ENCODE results near the gene MDC1.
A peak's percentile ranks its signal among the peaks of the same experiment; 100 is the strongest.
"Not testable (repeated sequence)": the region's sequence is repeated elsewhere in the genome, so short reads cannot be mapped to it uniquely, and the experiment has no call there.

MDC1 gene, protein sequence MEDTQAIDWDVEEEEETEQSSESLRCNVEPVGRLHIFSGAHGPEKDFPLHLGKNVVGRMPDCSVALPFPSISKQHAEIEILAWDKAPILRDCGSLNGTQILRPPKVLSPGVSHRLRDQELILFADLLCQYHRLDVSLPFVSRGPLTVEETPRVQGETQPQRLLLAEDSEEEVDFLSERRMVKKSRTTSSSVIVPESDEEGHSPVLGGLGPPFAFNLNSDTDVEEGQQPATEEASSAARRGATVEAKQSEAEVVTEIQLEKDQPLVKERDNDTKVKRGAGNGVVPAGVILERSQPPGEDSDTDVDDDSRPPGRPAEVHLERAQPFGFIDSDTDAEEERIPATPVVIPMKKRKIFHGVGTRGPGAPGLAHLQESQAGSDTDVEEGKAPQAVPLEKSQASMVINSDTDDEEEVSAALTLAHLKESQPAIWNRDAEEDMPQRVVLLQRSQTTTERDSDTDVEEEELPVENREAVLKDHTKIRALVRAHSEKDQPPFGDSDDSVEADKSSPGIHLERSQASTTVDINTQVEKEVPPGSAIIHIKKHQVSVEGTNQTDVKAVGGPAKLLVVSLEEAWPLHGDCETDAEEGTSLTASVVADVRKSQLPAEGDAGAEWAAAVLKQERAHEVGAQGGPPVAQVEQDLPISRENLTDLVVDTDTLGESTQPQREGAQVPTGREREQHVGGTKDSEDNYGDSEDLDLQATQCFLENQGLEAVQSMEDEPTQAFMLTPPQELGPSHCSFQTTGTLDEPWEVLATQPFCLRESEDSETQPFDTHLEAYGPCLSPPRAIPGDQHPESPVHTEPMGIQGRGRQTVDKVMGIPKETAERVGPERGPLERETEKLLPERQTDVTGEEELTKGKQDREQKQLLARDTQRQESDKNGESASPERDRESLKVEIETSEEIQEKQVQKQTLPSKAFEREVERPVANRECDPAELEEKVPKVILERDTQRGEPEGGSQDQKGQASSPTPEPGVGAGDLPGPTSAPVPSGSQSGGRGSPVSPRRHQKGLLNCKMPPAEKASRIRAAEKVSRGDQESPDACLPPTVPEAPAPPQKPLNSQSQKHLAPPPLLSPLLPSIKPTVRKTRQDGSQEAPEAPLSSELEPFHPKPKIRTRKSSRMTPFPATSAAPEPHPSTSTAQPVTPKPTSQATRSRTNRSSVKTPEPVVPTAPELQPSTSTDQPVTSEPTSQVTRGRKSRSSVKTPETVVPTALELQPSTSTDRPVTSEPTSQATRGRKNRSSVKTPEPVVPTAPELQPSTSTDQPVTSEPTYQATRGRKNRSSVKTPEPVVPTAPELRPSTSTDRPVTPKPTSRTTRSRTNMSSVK (N-terminal part only)

DNA sequence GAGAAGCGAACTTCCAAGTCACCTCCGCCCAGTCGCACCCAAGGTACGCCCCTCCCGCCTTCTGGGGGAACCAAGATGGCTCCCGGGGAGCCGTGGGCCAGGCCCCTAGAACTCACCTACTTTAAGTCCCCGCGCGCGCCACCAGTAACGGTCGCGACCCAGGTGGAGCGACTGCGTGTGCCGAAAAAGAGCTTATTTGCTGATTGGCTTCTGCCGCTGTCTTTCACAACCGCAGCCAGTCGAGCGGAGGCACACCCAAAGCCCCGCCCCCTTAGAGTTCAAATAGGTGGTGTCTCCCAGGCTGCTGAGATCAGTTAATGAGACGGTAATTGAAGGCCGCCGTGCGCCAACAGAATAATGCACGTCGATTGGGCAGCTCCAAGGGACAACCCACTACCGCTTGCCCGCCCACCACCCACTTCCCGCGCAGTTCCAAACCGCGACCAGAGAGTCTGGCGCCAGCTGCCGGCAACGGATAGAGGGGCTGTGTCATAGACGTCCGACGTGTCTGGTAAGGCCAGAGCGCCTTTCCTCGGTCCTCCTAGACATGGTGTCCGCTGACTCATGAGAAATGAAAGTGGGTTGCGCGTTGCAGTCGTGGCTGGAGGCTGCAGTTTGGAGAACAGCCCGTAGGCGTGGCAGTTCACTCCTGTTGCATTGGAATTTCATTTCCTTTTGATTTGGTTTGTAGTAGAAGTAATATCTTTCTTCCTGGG is at the start of gene MDC1:
Gene MDC1 (minus strand): TSS at position 153 of the 716 bp plus-strand sequence. CDS start 2,106 bp downstream, outside the sequence.
- DNase-seq (ENCODE audit: low read depth) = peak; percentile 100

DNA sequence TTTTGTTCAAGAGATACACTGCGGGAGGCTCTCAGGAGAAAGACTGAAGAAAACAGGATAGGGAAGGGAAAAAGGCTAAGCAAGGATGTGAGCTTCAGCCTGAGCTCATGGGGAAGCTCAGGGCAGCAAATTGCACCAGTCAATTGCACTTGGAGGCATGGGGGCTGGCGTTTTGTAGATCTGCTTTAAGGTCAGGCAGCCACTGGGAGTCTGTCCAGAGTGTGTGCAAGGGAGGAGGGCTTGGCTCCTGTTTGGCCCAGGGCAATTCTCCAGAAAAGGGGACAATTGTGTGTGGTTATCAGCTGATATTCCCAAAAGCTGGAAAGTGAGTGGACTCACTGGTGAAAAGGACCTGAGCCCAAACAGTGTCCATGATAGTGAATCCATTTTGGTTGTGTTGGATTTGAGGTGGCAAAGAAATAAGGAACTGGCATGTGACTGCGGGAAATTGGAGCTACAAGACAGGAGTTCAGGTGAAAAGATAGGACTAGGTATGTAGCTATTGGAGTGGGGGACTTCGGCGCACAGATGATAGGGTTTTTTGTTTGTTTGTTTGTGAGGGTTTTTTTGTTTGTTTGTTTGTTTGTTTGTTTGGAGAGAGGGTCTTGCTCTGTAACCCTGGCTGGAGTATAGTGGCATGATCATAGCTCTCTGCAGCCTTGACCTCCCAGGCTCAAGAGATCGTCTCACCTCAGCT is 49.5 kb upstream of the MDC1 start:
- DNase-seq (ENCODE audit: low read depth) = no peak

DNA sequence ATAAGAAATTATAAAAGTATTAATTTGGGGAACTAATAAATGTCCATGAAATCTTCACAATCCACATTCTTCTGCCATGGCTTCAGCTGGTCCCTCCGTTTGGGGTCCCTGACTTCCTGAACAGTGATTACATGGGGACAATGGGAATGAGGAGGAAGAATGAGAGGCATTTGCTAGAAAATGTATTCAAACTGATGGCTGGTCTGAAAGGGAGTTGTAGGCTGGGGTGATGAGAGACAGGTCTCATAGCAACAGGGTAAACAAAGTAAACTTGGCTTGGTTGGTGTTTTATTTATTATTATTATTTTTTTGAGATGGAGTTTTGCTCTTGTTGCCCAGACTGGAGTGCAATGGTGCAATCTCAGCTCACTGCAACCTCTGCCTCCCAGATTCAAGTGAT is 48.4 kb upstream of the MDC1 start:
- DNase-seq (ENCODE audit: low read depth) = peak; percentile 57

DNA sequence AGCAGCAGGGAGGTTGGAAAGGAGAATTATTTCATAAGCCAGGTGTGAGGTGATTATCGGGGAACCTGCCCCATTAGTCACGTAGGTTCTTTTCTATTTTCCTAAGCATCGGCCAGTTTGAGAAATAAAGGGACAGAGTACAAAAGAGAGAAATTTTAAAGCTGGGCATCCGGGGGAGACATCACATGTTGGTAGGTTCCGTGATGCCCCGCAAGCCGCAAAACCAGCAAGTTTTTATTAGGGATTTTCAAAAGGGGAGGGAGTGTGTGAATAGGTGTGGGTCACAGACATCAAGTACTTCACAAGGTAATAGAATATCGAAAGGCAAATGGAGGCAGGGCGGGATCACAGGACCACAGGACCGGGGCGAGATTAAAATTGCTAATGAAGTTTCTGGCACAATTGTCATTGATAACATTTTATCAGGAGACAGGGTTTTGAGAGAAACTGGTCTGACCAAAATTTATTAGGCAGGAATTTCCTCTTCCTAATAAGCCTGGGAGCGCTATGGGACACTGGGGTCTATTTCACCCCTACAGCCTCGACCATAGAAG is 47.5 kb upstream of the MDC1 start:
- not testable (repeated sequence) for DNase-seq (ENCODE audit: low read depth)

DNA sequence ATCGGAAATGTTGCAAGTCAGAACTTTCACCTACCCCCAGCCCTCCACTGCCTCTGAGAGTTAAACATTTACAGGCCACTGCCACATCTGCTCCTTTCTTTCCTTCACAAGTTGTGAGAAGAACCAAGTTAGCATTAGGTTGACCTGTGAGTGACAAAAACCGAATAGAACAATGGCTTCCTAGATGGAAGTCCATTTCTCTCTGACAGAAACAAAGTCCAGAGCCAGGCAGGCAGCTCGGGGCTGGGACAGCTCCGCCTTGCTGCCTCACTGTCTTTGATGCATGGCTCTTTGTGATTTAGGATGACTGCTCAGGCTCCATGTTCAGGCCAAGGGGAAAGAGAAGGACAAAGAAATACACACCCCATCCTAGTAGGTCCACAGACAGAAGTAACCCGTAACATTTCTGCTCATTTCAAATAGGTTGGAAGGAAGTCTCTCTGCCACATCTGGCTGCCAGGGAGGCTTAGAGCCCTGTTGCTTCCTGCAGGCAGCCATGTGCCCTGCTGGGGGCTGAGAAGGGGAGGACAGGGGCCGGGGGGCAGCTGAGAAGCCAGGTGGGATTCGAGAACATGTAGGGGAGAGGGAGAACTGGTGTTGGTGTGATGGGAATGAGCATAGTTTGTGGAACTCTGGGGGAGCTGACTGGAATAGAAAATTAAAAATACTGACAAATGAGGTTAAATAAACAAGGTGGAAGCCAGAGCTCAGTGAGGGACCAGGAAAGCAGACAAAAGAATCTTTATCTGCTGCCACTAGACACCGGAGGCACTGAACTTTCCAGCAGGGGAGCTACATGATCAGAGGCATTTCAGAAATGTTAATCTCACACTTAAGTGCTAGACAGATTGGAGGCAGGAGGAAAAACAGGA is 46.8 kb upstream of the MDC1 start:
- DNase-seq (ENCODE audit: low read depth) = peak; percentile 77

DNA sequence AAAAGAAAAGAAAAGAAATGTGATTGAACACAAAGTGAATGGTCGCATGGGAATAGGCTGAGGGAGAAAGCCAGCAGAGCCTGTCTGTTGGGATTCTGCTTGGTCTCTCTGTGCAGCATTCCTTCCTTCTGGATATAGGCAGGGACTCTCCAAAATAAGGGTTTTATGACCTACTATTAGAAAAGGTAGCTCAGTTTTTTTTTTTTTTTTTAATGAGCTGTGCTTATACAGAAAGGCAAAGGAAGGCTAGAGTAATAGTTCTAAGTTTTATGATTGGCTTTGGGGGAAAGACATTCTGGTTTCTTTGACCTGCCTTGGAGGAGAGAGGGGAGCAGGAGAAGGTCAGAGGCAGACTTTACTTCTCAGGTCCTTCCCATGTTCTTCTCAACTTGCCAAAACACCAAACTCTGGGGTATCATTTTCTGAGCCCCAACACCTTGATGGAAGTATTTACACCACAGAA is 46.1 kb upstream of the MDC1 start:
- DNase-seq (ENCODE audit: low read depth) = no peak

DNA sequence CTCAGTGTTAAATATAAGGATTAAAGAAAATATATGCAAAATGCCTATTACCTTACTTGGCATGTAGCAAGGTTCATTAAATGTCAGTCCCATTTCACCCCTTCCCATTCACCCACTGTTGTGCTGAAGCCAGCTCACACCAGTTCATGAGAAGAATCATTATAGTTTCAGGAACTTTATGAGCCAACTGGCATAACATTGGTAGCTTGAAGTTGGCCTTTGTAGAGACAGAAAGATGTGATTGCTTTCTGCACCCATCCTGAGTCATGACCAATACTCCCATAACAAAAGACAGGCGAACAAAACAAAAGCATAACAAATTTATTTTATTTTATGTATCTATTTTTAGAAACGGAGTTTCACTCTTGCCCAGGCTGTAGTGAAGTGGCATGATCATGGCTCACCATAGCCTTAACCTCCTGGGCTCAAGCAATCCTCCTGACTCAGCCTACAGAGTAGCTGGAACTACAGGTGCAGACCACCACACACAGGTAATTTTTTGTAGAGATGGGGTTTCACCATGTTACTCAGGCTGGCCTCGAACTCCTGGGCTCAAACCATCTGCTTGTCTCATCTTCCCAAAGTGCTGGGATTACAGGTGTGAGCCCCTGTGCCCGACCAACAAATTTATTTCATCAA is 44.8 kb upstream of the MDC1 start:
- no peak for DNase-seq (ENCODE audit: low read depth)

DNA sequence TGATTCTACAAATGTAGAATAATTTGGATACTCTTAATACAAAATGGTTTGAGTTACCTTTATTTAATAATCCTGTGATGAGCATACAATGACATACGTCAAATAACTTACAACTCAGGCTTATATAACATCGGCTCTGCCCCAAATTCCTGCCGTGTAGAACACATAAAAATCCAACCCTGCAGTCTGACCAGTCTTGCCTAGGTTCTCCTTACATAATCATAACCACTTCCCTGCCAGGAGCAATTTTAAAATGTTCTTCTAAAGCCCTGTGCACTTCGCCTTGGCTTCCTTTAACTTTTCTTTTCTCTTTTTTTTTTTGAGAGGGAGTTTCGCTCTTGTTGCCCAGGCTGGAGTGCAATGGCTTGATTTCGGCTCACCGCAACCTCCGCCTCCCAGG is 43.5 kb upstream of the MDC1 start:
- no peak for DNase-seq (ENCODE audit: low read depth)

DNA sequence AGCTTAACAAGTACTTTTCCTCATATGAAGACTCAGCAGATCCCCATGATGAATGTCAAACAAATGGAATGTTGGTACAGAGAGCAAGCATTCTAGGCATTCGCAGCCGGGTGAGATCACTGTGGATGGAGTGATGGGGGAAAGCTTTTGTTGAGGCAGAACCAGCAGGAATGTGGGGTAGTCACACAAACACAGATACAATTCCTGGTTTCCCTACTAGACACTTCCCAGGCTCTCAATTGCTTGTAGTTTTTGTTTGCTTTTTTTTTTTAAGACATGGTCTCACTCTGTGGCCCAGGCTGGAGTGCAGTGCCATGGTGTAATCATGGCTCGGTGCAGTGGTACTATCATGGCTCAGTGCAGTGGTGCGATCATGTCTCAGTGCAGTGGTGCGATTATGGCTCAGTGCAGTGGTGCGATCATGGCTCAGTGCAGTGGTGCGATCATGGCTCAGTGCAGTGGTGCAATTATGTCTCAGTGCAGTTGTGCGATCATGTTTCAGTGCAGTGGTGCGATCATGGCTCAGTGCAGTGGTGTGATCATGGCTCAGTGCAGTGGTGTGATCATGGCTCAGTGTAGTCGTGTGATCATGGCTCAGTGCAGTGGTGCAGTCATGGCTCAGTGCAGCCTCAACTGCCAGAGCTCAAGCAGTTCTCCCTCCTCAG is 42.6 kb upstream of the MDC1 start:
- DNase-seq (ENCODE audit: low read depth) = peak; percentile 99

DNA sequence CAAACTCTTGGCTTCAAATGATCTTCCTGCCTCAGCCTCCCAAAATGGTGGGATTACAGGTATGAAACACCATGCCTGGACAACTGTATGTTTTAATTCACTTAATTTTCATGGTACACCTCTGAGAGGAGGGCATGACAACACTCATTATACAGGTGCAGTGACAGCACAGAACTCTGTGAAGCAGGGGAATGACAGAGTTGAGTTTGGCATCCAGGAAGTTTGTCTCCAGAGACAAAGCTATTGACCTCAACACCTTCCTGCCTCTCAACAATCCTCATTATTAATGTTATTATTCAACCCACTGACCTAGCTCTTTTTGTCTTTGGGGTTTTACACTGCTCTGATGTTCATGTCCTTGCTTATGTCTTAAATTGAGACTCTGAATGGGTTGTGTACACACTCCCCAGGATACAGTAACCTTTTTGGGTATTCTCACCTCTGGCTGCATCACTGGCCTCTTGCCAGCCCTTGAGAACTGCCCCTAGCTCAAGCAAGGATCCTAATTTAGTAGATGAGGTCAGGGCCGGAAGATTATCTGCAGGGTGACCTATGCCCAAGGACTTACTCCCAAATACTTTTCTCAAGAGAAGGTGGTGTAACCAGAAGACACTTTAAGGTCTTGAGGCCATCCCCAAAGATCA is 40.3 kb upstream of the MDC1 start:
- DNase-seq (ENCODE audit: low read depth) = no peak

DNA sequence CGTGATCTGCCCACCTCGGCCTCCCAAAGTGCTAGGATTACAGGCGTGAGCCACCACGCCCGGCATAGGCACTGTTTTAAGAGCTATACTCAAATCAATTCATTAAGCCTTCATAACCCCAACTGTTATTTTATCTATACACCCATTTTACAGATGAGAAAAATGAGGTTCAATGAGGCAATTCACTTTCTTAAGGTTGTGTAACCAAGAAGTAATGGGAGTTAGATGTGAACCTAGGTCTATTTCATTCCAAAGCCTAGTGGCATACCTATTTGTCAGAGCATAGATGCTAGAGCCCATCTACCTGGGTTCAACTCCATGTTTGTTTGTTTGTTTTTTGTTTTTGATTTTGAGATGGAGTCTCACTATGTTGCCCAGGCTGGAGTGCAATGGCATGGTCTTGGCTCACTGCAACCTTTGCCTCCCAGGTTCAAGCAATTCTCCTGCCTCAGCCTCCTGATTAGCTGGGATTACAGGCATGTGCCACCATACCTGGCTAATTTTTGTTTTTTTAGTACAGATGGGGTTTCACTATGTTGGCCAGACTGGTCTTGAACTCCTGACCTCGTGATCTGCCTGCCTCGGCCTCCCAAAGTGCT is 39.4 kb upstream of the MDC1 start:
- DNase-seq (ENCODE audit: low read depth) = not testable (repeated sequence)

DNA sequence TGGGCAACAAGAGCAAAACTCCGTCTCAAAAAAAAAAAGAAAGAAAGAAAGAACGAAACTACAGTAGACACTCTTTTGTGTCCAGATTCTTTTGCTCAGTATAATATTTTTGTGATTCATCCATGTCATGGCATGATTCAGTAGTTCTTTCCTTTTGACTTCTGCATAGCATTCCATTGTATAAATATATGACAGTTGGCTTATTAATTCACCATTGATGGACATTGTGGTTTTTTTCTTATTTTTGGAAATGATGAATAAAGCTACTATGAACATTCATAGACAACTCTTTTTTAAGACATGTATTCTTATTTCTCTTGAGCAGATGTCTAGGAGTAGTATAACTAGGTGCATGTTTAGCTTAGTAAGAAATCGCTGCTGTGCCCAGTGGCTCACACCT is 37.5 kb upstream of the MDC1 start:
- DNase-seq (ENCODE audit: low read depth) = peak; percentile 87

DNA sequence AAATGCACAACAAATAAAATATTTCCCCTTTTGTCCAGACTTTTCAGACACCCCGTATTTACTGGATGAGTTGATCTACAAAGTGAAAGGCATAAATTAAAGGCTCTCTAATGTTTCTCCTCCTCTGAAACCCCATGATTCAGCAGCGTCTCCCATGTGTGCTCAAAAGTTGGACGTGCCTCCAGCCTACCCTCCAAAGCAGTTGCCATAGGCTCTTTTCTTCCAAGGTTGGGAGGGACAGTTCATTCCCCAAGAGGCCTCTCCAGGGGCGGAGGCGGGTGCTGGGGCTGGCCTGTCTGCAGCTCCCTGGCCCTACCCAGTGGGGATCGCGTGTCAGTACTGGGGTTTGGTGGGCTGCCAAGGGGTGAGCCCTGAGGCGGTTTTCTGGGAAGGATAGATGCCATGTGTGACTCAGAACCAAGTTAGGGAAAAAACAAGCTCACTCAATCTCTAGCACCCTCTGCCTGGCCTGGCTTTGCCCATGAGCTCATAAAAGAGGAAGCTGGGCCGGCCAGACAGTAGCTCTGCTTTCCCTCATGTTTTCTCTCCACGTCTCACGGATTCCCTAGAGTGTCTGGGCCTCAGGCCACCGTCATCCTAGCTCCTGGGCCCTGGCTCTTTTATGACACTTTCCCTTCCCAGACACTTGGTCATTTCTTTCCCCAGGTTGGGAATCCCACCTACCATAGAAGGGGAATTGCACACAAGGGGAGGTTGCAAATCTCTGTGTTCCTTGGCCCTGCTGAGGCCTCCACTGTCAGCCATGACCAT is 35.3 kb upstream of the MDC1 start:
- peak; percentile 100 for DNase-seq (ENCODE audit: low read depth)

DNA sequence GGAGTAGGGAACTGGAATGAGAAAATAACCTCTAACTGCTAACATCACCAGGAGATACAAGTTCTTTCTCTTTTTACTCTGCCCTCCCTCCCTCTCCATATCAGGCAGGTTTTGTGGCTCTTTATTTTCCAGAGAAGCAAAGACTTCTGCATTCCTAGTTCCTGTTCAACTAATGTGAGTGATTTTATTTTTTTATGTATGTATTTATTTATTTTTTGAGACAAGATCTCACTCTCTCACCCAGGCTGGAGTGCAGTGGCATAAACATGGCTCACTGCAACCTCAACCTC is 33.2 kb upstream of the MDC1 start:
- no peak for DNase-seq (ENCODE audit: low read depth)

DNA sequence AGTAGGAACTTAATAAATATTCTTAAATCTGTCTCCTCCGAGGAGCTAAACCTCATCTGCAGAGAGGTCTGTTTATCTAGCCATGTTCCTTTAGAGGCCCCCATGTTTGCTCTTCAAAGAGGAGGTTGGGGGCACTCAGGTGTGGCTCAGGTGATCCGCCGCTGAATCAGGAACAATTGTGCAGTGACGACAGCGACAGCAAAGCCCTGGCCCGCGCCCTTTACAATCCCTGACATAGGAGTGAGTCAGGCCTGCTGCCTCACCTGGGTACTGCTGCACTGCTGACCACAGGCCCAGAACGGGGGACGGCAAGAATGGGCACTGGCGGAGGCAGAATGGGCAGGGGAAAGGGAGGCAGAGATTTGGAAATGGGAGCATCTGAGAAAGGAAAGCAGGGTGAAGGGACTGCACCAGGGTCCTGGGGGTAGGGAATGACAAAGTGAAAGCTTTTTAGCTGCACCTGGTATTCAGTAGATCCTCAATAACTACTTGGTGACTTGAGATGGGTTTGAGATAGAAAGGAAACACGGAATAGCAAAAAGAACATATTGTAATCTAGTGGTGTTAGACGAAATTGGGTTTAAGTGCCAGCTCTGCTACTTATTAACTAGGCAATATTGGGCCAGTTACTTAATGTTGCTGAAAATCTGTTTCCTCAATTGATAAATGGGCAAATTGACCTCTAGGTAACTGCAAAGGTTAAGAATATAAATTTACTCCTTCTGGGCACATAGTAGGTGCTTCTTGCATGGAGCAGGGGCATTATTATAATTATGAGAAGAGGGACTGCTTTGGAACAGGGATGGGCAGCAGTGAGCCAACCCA is 32.7 kb upstream of the MDC1 start:
- no peak for DNase-seq (ENCODE audit: low read depth)
